ENCODE results near the gene MGLL. TPM values are rescaled to one million over a fixed set of nuclear protein-coding genes. Genes with fewer than 3 reads are reported as not detected.

MGLL gene
- total RNA-seq, 1 experiment from 2014 or later, result 12.6 TPM

- Mint-ChIP-seq H3K36me3 (ENCODE audit: insufficient read depth, unreplicated experiment) (no peaks in the 10 kb centered on the region), H3K9me3 (ENCODE audit: unreplicated experiment) (peaks cover 3% of the 10 kb centered on the region), H3K27me3 (ENCODE audit: insufficient read depth, unreplicated experiment) (no peaks in the 10 kb centered on the region), H3K4me3 (ENCODE audit: unreplicated experiment) (no peak overlapping the region), H3K4me1 (ENCODE audit: insufficient read depth, unreplicated experiment) (peaks cover 43% of the 10 kb centered on the region), H3K27ac (ENCODE audit: low read depth, unreplicated experiment) (peak overlapping the region; percentile 74)
- ChIA-PET CTCF (interaction anchor here (0.6 kb wide), 2 partner anchors 73 to 121 kb away, joined by 3 to 4 read pairs; no protein-coding TSS in a partner anchor), POLR2A (interaction anchor here (1.0 to 2.9 kb wide), 3 partner anchors 11 to 85 kb away, joined by 3 to 14 read pairs (median 4); no protein-coding TSS in a partner anchor)
- no peak for DNase-seq (ENCODE audit: unreplicated experiment)
- intact Hi-C loops (cut with micrococcal nuclease), result loop anchor here (5.0 kb wide), 1 partner anchor 169 kb away; no protein-coding TSS in a partner anchor
- TF ChIP-seq CTCF (IDR thresholded peaks at IDR 0.05; ENCODE audit: unreplicated experiment), result no peak
- BruUV-seq (replicated peaks), result no TSS peak
Measured at GRCh38 chr3:127821394-127821793, 921 bp downstream of the MGLL start.

GRCh38 chr3:127820826-127821313 lies 1.4 kb downstream of the MGLL start:
- no peaks in the 10 kb centered on the region for H3K36me3 Mint-ChIP-seq (ENCODE audit: insufficient read depth, unreplicated experiment)

GRCh38 chr3:127820221-127820825 lies 2.0 kb downstream of the MGLL start:
- Mint-ChIP-seq H3K27me3 (ENCODE audit: insufficient read depth, unreplicated experiment) (no peaks in the 10 kb centered on the region), H3K4me3 (ENCODE audit: unreplicated experiment) (peak overlapping the region; percentile 24), H3K4me1 (ENCODE audit: insufficient read depth, unreplicated experiment) (peaks cover 49% of the 10 kb centered on the region), H3K27ac (ENCODE audit: low read depth, unreplicated experiment) (peak overlapping the region; percentile 74), H3K9me3 (ENCODE audit: unreplicated experiment) (no peaks in the 10 kb centered on the region), H3K36me3 (ENCODE audit: insufficient read depth, unreplicated experiment) (no peaks in the 10 kb centered on the region)
- ChIA-PET CTCF (no interaction called here), POLR2A (interaction anchor here (0.6 to 2.9 kb wide), 3 partner anchors 12 to 91 kb away, joined by 3 to 14 read pairs (median 3); no protein-coding TSS in a partner anchor)
- BruUV-seq (replicated peaks), result no TSS peak
- intact Hi-C loops (cut with micrococcal nuclease), result loop anchor here (5.0 kb wide), 1 partner anchor 168 kb away; no protein-coding TSS in a partner anchor
- DNase-seq (ENCODE audit: unreplicated experiment), result peak; percentile 57
- TF ChIP-seq CTCF (IDR thresholded peaks at IDR 0.05; ENCODE audit: unreplicated experiment), result no peak

More at GRCh38 chr3:127820826-127821313, 1.4 kb downstream of the MGLL start:
- Mint-ChIP-seq H3K27me3 (ENCODE audit: insufficient read depth, unreplicated experiment) (no peaks in the 10 kb centered on the region), H3K9me3 (ENCODE audit: unreplicated experiment) (no peaks in the 10 kb centered on the region), H3K4me1 (ENCODE audit: insufficient read depth, unreplicated experiment) (peaks cover 48% of the 10 kb centered on the region), H3K27ac (ENCODE audit: low read depth, unreplicated experiment) (peak overlapping the region; percentile 74), H3K4me3 (ENCODE audit: unreplicated experiment) (peak overlapping the region; percentile 24)
- TF ChIP-seq CTCF (IDR thresholded peaks at IDR 0.05; ENCODE audit: unreplicated experiment), result no peak
- ChIA-PET CTCF (interaction anchor here (0.6 kb wide), 2 partner anchors 73 to 120 kb away, joined by 3 to 4 read pairs; no protein-coding TSS in a partner anchor), POLR2A (interaction anchor here (0.6 to 2.9 kb wide), 5 partner anchors 12 to 91 kb away, joined by 3 to 14 read pairs (median 3); no protein-coding TSS in a partner anchor)
- peak; percentile 21 for DNase-seq (ENCODE audit: unreplicated experiment)
- intact Hi-C loops (cut with micrococcal nuclease), result loop anchor here (5.0 kb wide), 1 partner anchor 169 kb away; no protein-coding TSS in a partner anchor
- no TSS peak for BruUV-seq (replicated peaks)

GRCh38 chr3:127819656-127820055 lies 2.7 kb downstream of the MGLL start:
- Mint-ChIP-seq H3K36me3 (ENCODE audit: insufficient read depth, unreplicated experiment) (no peaks in the 10 kb centered on the region), H3K27me3 (ENCODE audit: insufficient read depth, unreplicated experiment) (no peaks in the 10 kb centered on the region), H3K9me3 (ENCODE audit: unreplicated experiment) (no peaks in the 10 kb centered on the region), H3K4me3 (ENCODE audit: unreplicated experiment) (no peak overlapping the region), H3K27ac (ENCODE audit: low read depth, unreplicated experiment) (peak overlapping the region; percentile 74), H3K4me1 (ENCODE audit: insufficient read depth, unreplicated experiment) (peaks cover 49% of the 10 kb centered on the region)
- no peak for TF ChIP-seq CTCF (IDR thresholded peaks at IDR 0.05; ENCODE audit: unreplicated experiment)
- intact Hi-C loops (cut with micrococcal nuclease), result loop anchor here (5.0 kb wide), 1 partner anchor 167 kb away; no protein-coding TSS in a partner anchor
- ChIA-PET CTCF (interaction anchor here (0.5 kb wide), 1 partner anchor 23 kb away, joined by 3 read pairs; no protein-coding TSS in a partner anchor), POLR2A (no interaction called here)
- no TSS peak for BruUV-seq (replicated peaks)
- no peak for DNase-seq (ENCODE audit: unreplicated experiment)

Measured in MCF 10A (cell line).